HS-5 (cell line): ENCODE results near the gene FOSL2.

Experiments
- DNase-seq: peaks from one replicate; pipeline ENCODE4 v3.0.0-alpha.2; 2012; ENCODE audit warnings: low read depth

Gene FOSL2

GRCh38 chr2:28449488-28450395, 57.1 kb downstream of the FOSL2 start:
- no peak for DNase-seq

DNA sequence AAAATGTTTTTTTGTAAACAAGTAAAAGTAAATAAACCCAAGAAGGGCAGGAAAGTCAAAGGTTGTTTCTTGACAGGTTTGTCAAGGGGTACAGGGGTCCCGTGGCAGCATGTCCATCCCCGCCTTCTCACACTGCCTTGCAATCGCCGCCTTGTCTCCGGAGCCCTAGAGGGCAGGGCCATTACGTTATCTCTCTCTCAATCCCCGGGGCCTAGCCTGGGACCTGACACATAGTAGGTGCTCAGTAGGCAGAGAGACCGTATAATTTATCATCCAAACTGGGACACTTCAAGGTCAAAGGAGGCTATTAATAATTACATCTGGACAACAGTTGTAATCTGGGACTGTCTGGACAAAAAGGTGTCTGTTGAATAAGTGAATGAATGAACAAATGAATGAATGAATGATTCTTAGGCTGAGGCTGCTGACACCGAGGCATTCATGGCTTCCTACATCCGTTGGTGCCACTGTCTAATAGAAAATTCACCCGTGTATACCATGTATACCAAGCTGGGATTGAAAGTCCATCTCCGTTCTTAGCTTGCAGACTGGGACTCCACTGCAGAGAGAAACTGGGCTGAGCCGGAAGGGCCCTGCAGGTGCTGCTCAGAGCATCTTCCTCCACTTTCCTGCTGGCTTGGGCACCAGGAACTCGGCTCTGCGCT, 58.4 kb downstream of the FOSL2 start:
- DNase-seq = no peak

GRCh38 chr2:28451793-28452533, 59.3 kb downstream of the FOSL2 start:
- DNase-seq = no peak

DNA sequence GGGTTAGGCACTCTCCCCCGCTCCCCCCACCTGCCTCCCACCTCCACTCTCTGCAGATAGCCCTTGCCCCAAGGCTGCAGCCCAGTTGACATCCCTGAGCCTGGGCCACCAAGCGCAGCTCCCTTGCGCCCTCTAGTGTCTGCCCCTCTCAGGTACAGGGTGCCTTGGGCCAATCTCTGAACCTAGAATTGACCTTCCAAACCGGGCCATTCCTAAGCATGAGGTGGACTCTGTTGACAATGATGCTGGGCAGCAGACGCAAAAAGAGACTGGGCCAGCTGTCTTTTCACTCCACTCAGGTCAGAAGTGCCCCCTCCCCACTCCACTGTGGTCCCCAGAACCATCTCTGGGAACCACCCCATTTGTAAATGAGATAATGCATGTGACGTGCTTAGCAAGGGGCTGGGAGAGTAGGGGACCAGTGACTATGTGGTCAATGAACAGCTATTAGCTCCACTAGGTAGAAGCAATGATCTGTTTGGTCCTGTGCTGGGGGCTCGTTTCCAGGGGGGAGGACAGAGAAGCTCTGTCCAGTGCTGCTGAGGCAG, 60.0 kb downstream of the FOSL2 start:
- DNase-seq = no peak

GRCh38 chr2:28453396-28453795, 60.7 kb downstream of the FOSL2 start:
- DNase-seq = no peak

DNA sequence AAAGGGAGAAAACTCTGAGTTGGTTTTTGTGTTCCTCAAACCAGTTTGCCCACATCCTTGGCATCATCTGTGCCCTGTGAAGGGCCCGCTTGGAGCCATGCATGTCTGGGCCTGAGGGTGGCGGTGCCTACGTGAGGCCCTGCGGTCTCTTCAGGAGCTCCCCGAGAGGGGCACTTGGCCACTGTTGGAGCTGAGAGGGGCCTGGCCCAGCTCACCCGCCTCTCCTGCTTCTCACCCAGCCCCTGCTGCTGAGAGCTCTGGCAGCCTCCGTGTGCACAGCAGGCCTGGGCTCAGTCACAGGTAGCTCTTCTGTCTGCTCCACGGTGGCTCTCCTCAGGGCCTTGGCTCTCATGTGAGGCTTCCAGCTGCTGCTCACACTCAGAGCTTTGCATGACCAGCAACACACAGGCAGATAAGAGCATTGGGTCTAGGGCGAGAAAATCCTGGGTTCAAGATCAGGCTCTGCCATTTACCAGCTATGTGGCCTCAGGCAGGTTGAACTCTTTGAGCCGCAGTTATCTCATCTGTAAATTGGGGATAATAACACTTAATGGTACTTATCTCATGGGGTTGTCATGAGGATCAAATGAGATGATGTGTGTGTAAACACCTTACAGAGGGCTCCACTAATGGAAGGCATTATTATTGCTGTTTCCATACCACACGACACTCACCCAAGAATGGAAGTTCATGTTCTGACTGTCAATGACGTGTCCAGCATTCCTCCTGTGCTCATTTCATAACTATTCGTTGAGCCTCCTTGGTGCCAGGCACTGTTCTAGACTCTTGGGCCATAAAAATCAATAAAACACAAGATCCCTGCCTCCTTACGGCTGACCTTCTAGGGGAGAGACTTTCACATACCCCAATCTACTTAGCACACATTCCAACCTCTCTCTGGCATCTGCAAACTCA, 61.6 kb downstream of the FOSL2 start:
- no peak for DNase-seq

DNA sequence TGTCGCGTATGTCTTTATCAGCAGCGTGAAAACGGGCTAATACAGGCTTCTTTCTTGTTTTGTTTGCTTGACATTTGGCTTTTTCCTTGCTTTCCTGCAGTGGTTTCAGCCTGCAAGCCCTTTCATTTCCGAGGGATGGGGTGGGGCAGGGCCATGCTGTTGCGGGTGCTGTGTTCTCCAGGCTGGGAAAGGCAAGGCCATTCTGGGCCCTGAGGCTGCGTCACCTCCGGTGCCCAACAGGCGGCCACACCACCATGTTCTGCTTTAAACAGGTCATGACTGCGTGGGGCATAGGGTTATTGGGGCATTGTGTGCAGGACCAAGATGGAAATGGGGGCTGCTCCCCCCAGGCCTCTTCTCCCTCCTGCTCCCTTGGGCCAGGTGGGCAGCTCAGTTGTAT, 64.6 kb downstream of the FOSL2 start:
- no peak for DNase-seq

GRCh38 chr2:28461056-28461455, 68.4 kb downstream of the FOSL2 start:
- DNase-seq = no peak

DNA sequence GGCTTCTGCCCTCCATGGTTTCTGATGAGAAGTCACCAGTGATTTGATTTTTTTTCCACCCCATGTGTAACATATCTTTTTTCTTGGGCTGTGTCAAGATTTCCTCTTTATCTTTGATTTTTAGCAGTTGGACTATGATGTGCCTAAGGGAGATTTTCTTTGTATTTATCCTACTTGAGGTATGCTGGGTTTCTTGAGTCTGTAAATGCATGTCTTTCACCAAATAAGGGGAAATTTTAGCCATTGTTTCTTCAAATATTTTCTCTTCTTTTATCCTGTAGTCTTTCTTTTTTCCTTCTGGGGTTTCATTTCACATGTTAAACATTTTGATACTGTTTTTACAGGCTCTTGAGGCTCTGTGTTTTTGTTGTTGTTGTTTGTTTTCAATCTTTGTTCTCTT, 69.5 kb downstream of the FOSL2 start:
- no peak for DNase-seq

- no peak for DNase-seq
Measured at GRCh38 chr2:28463211-28463816, 70.7 kb downstream of the FOSL2 start.

- no peak for DNase-seq
Measured at GRCh38 chr2:28463893-28464292, 71.2 kb downstream of the FOSL2 start.

DNA sequence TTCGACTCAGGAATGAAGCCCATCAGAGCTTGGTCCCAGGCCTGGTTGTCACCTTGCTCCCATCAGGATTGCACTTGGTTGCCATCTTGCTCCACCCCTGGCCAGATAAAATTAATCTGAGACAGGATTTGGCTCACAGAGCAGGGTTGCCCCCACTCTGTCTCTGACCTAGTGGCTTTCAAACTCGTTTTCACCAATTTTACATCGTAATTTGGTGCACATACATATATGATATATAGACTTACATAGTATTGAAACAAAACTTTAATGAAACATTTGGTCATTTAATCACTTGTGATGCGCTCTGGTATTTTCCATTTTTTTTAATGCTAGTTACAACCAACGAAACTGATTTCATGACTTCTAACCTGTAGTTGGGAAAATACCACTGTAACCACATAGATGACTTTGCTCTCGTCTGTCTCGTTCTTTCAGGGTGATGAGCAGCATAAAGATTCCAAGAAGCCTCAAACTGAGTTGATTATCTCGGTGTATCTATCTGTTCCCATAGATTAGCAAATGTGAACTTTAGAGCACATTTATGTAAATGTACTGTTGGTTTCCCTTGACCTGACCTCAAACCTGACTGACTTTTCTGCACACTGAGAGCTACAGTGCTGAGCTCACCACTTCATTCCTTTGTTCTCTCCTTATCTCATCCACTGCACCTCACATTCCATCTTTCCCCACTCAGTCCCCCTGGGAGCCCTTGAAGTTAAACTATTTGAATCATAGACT, 72.7 kb downstream of the FOSL2 start:
- no peak for DNase-seq
